Thoracic aorta endothelial cell (primary cell): ENCODE results near the gene ELL2. TPM values are rescaled to one million over a fixed set of nuclear protein-coding genes. Genes with fewer than 3 reads are reported as not detected.

Experiments
- total RNA-seq: library from RNA; depleted of rRNA; stranded (reverse); fragments of >200 nt; gene quantifications from 2 replicates; pipeline ENCODE4 v1.2.3, GENCODE V29; 2012

The ELL2 gene
- total RNA-seq, result 36.7 and 43.5 TPM in 2 replicates

DNA sequence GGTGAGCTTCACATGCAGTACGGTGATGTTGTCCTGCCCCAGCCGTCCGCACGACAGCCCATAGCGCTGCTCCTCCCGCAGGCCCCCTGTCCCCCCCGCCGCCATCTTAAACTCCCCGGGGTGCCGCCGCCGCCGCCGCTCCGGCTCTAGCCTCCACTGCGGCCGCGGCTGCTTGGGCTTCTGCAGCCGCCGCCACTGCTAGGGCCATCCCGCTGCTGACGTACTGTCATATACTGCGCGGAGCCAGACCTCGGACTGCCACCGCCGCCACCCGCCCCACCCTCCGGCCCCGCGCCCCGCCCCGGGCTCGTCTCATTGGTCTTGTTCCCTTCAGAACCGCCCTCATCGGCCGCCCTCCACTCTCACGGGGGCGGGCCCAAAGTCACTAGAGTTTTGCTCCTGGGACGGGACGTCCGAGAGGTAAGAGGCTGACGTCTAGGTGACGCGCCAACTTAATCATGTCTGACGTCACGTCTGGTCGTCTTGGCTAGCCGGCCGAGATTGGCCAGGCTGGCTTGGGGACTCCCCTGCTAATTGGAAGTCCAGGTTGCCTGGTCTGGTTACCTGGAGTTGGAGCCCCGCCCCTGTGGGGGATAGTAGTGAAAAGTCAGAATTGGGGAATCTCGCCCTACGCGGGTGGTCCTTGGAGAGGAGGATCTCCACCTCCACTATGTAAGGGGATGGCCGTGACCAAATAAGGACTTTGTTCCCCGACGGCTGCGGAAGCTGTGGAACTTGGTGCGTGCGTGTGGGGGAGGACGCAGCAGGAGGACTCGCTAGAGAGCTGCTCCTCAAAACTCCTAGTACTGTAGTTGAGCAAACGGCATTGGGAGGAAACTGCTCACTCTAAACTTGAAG lies at the start of gene ELL2:
Gene ELL2, minus strand, starts transcription at position 235 of the 858 bp plus-strand sequence. Its CDS starts 130 bp downstream, at position 105.

Other genes with a start within 250 kb of the ELL2 start
- 111 and 213 TPM in 2 replicates for gene RHOBTB3, start 230.5 kb downstream of the ELL2 start, total RNA-seq
- 8.3 and 15.6 TPM in 2 replicates for gene GLRX, start 139.1 kb downstream of the ELL2 start, total RNA-seq